ENCODE data around the gene RGPD5.
"Not testable (repeated sequence)": the region's sequence is repeated elsewhere in the genome, so short reads cannot be mapped to it uniquely, and the experiment has no call there.

The RGPD5 gene

GRCh38 chr2:109794074-109794737 is at the start of gene RGPD5:
TSS of gene RGPD5 (plus strand) at chr2:109794305. CDS start at chr2:109794466, 161 bp downstream.
- DNase-seq, result not testable (repeated sequence)

GRCh38 chr2:109751572-109751971 is 42.5 kb upstream of the RGPD5 start:
- not testable (repeated sequence) for DNase-seq

GRCh38 chr2:109757163-109757824 is 36.8 kb upstream of the RGPD5 start:
- DNase-seq, result not testable (repeated sequence)

GRCh38 chr2:109760265-109761042 is 33.7 kb upstream of the RGPD5 start:
- DNase-seq, result not testable (repeated sequence)

- not testable (repeated sequence) for DNase-seq
These were observed 33.1 kb upstream of the RGPD5 start for GRCh38 chr2:109761043-109761454.

GRCh38 chr2:109761976-109762375 is 32.1 kb upstream of the RGPD5 start:
- not testable (repeated sequence) for DNase-seq

GRCh38 chr2:109766074-109766473 is 28.0 kb upstream of the RGPD5 start:
- not testable (repeated sequence) for DNase-seq

GRCh38 chr2:109766886-109767578 is 27.1 kb upstream of the RGPD5 start:
- DNase-seq, result not testable (repeated sequence)

- not testable (repeated sequence) for DNase-seq
These were observed 25.2 kb upstream of the RGPD5 start for GRCh38 chr2:109768934-109769333.

- not testable (repeated sequence) for DNase-seq
These were observed 15.0 kb upstream of the RGPD5 start for GRCh38 chr2:109779118-109779517.

- DNase-seq, result not testable (repeated sequence)
These were observed 12.8 kb upstream of the RGPD5 start for GRCh38 chr2:109781147-109781816.

GRCh38 chr2:109782446-109782993 is 11.6 kb upstream of the RGPD5 start:
- DNase-seq, result not testable (repeated sequence)

- not testable (repeated sequence) for DNase-seq
These were observed 2.4 kb upstream of the RGPD5 start for GRCh38 chr2:109791530-109792279.

- not testable (repeated sequence) for DNase-seq
These were observed 1.4 kb upstream of the RGPD5 start for GRCh38 chr2:109792659-109793058.

GRCh38 chr2:109871129-109871751 is 77.1 kb downstream of the RGPD5 start:
- not testable (repeated sequence) for DNase-seq

GRCh38 chr2:109876625-109877024 is 82.5 kb downstream of the RGPD5 start:
- not testable (repeated sequence) for DNase-seq

GRCh38 chr2:109882112-109882511 is 88.0 kb downstream of the RGPD5 start:
- not testable (repeated sequence) for DNase-seq

GRCh38 chr2:109888414-109888813 is 94.3 kb downstream of the RGPD5 start:
- DNase-seq, result not testable (repeated sequence)

GRCh38 chr2:109889909-109890308 is 95.8 kb downstream of the RGPD5 start:
- DNase-seq, result not testable (repeated sequence)

- DNase-seq, result not testable (repeated sequence)
These were observed 96.9 kb downstream of the RGPD5 start for GRCh38 chr2:109891024-109891423.

- not testable (repeated sequence) for DNase-seq
These were observed 99.6 kb downstream of the RGPD5 start for GRCh38 chr2:109893736-109894135.
